Vagina (tissue), 2 donors: ENCODE data around the gene POC1A.

Experiments used
- CTCF ChIP-seq, 3 experiments: fragments of 450-650 bp in 2 of 3; fragments of 200-600 bp in 1 of 3; sonication (generic) in 1 of 3; IDR thresholded peaks; one replicate each; pipeline ENCODE4 v1.5.1; 2017 to 2019; ENCODE audit warnings: antibody characterized with exemption in 3 of 3, mild to moderate bottlenecking in 2 of 3, moderate library complexity in 2 of 3
- POLR2A ChIP-seq, 2 donors: fragments of 450-650 bp; IDR thresholded peaks; one replicate each; pipeline ENCODE4 v1.6.1; 2017; ENCODE audit warnings: antibody characterized with exemption in 2 of 2, mild to moderate bottlenecking in 2 of 2, moderate library complexity in 2 of 2
- POLR2AphosphoS5 ChIP-seq, 2 donors: sonication (generic); formaldehyde crosslinking; IDR thresholded peaks; one replicate each; pipeline ENCODE4 v1.9.0; 2017; ENCODE audit warnings: antibody characterized with exemption in 2 of 2, mild to moderate bottlenecking in 2 of 2, low read depth in 1 of 2; ENCODE audit not compliant: insufficient read depth in 1 of 2

GRCh38 chr3:52055537-52056351 lies 98.5 kb downstream of the POC1A start:
- TF ChIP-seq CTCF (IDR thresholded peaks at IDR 0.05) (no peak), POLR2A (IDR thresholded peaks at IDR 0.05) (no peak), POLR2AphosphoS5 (IDR thresholded peaks at IDR 0.05; ENCODE audit: insufficient read depth in 1 of 2, low read depth in 1 of 2) (peak in 1 of 2 donors; percentile 58)
